Stimulated activated CD8-positive, alpha-beta memory T cell treated with anti-CD3 and anti-CD28 coated beads, Interleukin-4, amount 100 ng/mL, for 48 hours (primary cell): ENCODE data around the gene SEC16B.
"Not testable (repeated sequence)": the region's sequence is repeated elsewhere in the genome, so short reads cannot be mapped to it uniquely, and the experiment has no call there.

ENCODE experiments used
- DNase-seq: peaks from one replicate; pipeline ENCODE4 v3.0.0-alpha.2; 2020

Gene SEC16B, protein sequence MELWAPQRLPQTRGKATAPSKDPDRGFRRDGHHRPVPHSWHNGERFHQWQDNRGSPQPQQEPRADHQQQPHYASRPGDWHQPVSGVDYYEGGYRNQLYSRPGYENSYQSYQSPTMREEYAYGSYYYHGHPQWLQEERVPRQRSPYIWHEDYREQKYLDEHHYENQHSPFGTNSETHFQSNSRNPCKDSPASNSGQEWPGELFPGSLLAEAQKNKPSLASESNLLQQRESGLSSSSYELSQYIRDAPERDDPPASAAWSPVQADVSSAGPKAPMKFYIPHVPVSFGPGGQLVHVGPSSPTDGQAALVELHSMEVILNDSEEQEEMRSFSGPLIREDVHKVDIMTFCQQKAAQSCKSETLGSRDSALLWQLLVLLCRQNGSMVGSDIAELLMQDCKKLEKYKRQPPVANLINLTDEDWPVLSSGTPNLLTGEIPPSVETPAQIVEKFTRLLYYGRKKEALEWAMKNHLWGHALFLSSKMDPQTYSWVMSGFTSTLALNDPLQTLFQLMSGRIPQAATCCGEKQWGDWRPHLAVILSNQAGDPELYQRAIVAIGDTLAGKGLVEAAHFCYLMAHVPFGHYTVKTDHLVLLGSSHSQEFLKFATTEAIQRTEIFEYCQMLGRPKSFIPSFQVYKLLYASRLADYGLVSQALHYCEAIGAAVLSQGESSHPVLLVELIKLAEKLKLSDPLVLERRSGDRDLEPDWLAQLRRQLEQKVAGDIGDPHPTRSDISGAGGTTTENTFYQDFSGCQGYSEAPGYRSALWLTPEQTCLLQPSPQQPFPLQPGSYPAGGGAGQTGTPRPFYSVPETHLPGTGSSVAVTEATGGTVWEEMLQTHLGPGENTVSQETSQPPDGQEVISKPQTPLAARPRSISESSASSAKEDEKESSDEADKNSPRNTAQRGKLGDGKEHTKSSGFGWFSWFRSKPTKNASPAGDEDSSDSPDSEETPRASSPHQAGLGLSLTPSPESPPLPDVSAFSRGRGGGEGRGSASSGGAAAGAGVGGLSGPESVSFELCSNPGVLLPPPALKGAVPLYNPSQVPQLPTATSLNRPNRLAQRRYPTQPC

DNA sequence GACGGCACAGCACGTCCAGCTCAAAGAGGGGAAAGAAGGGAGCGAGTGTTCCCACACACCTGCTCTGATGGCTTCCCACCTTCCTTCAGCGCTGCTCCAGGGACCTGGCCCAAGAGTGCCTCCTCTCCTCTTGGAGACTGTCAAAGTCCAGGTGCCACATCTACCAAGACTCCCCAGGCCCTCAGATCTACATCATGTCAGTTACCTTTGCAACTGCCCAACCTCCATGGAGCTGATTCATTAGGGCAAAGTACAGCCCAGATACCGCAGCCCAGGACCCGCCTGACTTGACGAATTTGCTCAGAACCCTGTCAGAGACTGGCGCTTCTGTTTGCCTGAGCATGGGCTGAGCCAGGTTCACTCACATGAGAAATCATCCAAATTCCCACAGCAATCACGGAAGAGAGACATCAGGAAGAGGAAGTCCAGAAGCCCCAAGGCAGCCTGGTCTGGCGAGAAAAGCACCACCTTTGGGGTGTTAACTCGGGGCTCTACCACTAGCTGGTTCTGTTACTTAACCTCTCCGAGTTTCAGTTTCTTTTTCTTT lies at the start of gene SEC16B:
Gene SEC16B, minus strand, starts transcription at position 234 of the 547 bp plus-strand sequence. CDS start 2,077 bp downstream, outside the sequence.
- DNase-seq: no peak

DNA sequence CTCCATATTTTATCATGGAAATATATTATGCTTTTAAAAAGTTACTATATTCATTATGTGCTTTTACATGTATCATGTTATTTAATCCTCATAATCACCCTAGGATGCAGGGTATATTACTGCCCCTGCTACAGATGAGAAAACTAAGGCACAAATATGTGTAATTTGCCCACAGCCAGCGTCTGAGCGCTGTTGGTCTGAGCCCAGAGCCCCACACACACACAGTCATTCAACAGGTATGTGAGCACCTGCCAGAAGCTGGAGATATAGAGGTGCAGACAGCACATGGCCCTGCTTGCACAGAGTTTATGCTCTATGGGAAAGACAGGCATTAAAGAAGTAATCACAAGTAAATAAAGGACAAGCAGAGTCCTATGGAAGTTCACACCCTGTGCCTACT lies 49.8 kb upstream of the SEC16B start:
- DNase-seq: no peak

DNA sequence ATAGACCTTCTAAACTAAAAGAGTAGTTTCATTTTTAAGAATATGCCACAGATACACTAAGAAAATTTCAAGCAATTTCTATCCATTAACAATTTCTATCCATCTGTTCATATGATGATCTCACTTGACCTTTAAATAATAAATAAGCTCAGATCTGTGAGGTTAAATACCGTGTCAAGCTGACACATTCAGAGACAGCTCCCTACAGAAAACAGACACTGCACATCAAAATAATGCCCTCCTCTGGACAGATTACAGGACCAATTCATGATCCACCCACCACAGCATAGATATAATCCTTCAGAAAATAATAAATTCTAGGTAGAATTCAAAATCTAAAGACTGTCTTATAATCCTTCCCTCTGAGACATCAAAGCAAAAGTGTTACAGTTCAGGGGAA lies 49.4 kb upstream of the SEC16B start:
- DNase-seq: no peak

DNA sequence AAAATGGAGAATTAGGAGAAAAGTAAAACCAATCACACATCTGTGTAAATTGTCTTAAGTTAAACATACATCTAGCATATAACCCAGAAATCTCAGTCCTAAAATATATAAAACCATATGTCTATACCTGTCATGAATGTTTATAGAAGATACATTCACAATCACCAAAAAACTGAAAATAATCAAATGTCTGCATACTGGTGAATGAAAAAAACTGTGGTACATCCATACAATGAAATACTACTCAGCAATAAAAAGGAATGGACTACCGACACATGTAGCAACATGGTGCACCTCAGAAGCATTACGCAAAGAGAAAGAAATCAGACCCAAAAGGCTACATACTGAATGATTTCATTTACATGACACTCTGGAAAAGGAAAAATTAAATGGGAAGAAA lies 47.7 kb upstream of the SEC16B start:
- DNase-seq: no peak

DNA sequence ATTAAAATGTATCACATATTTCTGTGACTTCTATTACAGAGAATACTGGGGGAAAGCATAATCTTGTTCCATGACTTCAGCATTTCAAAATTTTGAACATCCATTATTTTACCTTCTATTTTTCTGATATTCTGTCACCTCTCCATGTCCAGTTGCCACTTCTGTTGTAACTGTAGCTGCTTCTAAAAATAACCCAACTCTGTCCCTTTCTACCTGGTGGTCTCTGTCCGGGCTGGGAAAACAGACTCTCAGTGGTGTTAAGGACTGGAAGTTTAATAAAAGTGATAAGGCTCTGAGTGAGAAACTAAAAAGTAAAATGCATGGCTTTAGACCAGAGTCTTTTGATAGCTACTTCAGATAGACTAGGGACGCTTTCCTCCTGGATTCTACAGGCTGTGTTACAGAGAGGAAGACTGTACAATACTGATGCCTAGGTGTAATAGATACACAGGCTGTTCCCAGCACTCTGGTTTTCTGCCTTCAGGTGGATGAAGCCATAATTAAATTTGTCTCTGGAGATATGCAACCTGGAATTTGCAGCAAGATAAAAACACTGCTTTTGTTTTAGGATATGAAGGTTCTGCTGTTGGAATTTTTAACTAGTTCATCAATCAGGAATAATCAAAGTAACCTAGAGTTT lies 42.1 kb upstream of the SEC16B start:
- DNase-seq: no peak

DNA sequence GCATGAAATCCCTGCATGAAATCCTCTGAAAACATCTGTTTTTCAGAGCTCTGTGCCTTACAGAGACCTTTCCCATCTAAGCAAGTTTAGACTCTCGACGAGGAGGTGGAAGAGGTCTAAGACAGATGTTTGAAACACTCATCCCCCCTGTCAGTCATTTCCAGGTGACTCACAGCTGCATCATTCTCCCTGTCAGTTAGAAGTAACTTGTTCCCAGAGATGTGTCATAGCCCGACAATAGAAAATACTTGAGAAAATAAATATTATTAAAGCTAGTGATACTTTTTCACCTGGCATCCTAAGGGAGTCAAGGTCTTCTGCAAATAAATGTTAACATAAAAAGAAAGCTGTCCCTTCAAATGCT lies 41.6 kb upstream of the SEC16B start:
- DNase-seq: no peak

DNA sequence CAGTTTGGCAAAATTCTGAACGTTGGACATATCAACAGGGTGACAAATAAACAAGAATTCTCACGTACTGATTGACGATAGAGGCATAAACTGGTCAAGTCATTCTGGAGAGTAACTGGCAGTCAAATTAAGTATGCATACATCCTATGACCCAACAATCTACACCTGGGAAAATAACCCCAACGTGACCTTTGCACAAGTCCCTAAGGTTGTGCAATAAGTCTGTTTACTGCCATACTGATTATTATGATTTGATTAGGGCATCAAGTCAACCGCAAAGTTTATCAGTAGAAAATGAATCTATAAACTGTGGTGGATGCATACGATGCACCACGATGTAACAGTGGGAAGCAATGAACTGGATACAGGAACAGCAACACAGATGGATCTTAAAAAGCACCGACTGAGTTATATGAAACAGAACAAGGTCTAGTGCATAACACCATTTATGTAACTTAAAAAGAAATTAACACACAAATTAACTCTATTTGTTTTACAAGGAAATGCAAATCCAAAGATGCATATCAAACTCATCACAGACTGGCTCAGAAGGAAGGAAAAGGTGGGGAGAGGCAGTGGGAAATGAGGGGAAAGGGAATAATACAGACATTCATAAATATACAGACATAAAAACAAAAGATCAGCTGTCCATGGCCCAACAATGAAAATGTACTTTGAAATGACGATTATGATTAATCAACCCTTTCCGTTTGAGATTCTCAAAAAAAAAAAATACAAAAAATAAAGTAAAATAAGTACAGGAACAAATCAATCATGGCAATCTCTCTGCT lies 41.0 kb upstream of the SEC16B start:
- DNase-seq: no peak

DNA sequence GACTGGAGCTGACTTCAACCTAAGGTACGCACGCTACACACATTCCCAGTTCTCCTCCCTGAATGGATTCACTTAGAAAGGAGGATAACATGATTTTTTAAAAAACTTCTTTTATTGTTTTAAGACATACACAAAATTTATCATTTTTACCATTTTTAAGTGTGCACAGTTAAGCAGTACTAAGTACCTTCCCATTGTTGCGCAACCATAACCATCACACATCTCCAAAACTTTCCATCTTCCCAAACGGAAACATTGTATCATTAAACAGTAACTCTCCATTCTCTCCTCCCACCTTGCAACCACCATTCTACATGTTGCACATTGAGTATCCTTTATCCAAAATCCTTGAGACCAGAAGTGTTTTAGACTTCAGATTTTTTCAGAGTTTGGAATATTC lies 36.2 kb upstream of the SEC16B start:
- no peak for DNase-seq

DNA sequence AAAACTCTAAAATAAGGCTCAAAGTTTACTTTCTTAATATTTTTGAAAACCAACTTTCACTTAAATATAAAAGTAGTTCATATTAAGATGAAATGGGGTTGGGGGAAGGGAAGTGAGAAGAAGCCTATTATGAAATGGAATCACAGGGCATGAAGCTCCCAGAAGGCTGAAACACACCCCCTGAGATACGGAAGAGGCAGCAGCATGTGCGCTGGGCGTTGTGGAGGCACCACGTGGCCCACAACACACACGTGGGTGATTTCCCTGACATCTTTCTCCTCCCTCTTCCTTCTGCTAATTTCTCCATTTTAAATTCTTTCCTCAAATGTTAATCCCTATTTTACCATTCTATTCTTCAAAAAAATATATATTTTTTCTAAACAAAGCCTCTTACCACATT lies 35.6 kb upstream of the SEC16B start:
- no peak for DNase-seq

DNA sequence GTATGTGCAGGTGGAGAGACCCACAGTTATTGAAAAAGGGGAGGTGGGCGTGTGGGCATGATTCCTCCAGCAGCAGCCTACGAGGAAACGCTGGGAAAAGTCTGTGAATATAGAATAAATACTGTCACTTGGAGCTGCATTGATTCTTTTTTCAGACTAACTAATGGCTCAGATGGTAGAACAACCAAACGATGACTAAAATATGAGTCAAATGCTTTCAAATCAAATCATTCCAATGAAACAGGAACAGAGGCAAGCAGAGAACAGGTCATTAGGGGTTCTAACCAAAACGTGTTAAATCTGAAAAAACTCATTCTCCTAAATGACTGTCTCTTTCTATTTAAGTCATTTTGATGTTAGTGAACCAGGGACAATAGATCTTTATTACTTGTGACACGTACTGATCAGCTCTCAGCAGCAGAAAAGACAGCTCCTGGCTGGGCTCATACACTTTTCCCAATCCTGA lies 35.1 kb upstream of the SEC16B start:
- no peak for DNase-seq

DNA sequence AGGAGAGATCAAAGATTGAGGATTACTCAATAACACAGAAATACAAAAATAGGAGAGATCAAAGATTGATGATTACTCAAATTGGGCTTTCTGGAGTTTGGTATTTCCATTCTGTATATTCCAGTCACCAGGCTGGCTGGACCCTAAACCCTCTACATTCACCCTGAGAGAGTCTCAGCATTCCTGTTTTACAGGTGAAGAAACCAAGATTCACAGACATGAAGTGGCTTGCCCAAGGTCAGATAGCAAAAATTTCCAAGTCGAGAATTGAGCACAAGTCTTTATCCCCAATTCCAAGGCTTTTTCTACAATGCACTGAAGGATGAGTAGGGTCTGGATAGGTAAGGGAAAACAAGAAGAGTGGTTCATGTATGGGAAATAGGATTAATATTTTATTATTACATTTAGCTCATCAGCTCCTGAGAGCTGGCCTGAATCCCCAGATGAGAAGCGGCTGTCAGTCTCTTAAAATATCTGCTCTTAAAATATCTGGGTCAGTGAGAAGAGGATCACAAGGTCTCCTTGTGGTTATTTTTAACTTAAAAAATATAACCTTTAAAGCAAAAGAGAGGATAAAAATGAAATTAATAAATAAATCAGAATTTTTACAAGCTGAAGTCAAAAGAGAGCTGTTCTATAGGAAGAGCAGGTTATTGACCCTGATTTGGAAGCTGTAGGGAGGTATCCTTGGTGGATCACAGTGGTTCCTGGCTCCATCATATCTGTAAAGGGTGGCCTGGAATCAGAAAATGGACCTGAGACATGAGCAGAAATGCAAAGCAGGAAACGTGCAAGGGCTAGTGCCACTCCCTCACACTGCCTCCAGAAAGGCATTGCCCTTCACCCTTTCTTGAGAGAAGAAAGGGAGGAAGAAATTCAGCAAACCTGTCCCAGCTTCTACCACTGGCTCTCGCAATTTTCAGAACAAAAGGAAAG lies 29.1 kb upstream of the SEC16B start:
- DNase-seq: no peak

DNA sequence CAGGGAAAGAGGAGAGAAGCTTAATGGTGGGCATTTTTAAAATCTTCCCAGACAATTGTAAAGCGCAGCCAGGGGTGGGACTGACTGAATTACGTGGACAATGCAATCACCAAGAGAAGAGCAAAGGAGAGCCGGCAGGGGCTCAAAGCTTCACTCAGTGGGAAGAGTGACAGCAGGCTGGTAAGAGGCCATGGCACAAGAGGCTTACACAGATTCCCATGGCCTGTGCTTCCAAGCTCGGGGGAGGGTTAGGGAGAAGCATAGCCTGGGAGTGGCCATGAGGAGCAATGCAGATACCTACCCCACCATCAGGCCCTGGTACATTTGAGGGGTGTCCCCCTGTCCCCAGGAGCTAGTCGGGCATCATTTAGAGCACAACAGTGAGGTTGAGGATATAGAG lies 27.1 kb upstream of the SEC16B start:
- no peak for DNase-seq

DNA sequence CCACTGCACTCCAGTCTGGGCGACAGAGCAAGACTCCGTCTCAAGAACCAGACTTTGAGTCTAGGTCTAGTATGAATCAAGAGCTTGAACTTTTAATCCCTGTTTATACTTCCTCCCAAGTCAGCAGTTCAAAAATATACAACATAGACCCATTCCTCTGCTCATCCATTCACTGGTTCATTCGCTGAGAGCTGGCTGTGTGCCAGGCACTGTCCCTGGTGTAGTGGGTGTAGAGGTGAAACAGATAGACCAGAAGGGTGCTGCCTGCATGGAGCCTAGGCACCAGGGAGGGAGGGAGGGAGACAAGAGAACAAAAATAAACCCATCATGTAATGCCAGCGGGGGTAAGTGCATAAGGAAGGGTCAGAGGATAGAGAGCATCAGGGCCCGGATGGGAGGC lies 25.5 kb upstream of the SEC16B start:
- no peak for DNase-seq

DNA sequence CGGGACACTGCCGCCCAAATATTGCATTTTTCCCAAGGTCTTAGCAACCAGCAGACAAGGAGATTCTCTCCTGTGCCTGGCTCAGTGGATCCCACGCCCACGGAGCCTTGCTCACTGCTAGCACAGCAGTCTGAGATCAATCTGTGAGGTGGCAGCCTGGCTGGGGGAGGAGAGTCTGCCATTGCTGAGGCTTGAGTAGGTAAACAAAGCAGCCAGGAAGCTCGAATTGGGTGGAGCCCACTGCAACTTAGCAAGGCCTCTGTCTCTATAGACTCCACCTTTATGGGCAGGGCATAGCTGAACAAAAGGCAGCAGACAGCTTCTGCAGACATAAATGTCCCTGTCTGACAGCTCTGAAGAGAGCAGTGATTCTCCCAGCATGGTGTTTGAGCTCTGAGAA lies 16.4 kb upstream of the SEC16B start:
- not testable (repeated sequence) for DNase-seq

DNA sequence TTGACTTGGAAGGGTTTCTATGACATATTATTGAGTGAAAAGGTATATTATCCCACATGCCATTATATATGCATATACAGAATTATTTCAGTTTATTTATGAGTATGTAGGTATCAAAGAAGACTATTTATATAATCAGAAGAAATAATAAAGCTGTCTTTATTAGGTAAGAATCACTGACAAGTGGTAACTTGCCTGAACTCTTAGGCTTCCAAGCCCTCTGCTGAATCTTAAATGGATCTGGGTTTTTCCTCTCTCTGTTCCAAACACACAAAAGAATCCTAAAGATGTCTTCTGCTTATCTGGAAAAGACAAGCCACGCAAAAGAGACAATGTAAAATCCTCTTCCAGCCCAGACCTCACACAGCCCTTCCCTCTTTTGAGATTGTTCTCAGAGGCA lies 14.9 kb upstream of the SEC16B start:
- no peak for DNase-seq

DNA sequence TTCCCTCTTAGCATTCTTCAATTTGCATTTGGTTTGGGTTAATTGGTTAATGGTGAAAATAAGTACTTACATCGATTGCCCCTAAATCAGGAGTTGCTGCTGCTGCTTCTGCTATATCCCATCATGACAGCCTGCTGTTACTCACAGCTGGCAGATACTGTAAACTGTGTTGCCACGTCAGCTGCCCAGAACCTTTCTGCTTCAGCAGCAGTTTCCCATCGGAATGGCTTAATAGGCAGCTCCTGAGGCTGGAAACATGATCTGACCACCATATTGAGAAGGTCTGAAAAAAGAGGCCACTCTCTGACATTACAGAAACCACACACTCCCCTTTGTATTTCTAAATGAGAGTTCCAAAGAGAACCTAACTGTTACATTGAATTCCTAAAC lies 14.3 kb upstream of the SEC16B start:
- DNase-seq: no peak

DNA sequence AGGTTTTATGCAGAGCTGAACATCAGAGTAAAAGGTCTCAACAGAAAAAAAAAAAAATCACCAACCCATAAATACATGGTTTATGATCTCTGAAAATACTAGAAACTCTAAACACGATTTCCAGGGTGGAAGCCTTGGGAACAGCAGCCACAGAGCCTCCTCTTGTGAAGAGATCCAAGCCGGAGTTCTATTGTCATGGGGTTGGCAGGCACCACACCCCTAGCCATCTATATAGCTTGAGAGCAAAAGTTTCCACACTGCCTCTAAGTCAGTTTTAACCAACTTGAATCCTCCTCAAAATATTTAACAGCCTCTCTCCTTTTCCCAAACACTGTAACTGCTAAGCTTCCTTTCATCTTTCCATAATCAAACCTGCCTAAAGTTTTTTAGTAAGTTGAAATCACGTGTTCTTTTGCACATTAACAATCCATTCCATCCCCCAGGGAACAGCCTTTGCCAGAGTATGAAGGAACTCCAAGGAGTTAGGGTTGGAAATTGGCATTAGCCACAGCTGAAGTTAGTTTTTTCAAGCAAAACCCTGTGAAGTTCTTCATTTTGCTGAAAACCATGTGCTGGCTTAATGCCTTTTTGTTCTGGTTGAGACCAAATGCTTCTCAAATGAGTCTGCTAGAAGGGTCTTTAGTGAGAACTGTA lies 13.8 kb upstream of the SEC16B start:
- no peak for DNase-seq

DNA sequence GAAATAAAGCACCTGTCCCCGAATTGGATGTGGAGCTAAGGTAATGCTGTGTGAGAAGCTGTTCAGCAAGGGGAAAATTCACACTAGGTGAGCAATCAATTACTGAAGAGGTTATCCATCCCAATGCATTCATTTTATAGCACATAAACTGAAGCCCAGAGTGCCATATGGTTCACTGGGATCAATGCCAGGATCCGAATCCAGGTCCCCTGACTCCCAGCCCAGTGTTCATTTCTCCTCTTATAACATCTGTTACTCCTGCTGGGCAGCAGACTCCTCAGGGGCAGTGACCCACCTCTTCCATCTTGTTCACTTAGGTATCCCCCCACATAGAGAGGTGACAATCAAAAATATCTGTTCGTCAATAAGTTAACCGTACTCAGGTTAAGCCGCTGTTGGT lies 13.2 kb upstream of the SEC16B start:
- no peak for DNase-seq

DNA sequence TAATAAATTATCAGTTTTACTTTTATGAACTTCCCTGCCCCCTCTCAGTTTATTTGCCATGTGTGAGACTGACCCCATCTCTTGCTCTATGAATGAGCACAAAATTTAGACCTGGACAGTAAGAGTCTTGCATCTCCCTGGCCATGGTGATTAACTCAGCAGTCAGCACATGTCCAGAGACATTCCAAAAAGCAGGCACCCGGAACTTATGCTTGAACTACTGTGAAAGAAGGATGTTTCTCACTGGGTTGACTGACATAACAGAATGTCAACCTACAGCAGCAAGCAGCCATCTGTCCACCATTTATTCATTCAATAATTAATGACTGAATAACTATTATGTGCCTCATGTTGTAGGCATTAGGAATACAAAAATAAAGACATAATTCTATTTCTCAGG lies 11.3 kb upstream of the SEC16B start:
- DNase-seq: no peak

DNA sequence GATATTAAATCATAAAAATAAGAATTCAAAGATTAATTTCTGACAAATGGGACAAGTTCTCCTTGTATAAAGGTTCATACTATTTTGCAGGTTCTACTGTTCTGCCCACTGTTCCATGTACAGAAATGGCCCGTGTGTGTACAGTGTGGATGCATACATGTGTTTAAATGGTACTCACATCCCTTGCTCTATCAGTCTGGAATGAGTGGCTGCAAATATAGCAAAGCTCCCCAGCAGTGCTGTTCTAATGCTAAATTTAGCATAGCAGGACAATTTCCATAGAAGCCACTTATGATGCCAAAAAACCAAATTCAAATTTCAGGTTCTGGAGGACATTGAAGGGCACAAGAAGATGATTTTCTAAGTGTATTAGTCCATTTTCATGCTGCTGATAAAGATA lies 9.4 kb upstream of the SEC16B start:
- DNase-seq: no peak
